ENCODE data around the gene SYPL1.

GRCh38 chr7:106120500-106120899 is 8.4 kb upstream of the SYPL1 start:
- TF ChIP-seq JUN (IDR thresholded peaks at IDR 0.05; ENCODE audit: borderline replicate concordance, insufficient read depth, insufficient read length, low read depth) (no peak), CTCF (IDR thresholded peaks at IDR 0.05; ENCODE audit: extremely low read depth in 1 of 2, insufficient read depth in 1 of 2, low read depth in 1 of 2, low read length in 2 of 2) (no peak), POLR2A (IDR thresholded peaks at IDR 0.05; ENCODE audit: low read depth, low read length) (no peak), POLR2AphosphoS5 (IDR thresholded peaks at IDR 0.05; ENCODE audit: insufficient read depth, low read depth, low read length) (no peak), GATA2 (IDR thresholded peaks at IDR 0.05; ENCODE audit: insufficient read depth, insufficient read length, low read depth, low read length) (no peak), MAX (IDR thresholded peaks at IDR 0.05; ENCODE audit: insufficient read depth, insufficient read length) (no peak), FOS (IDR thresholded peaks at IDR 0.05; ENCODE audit: borderline replicate concordance, insufficient read depth, low read length) (no peak)

All from endothelial cell of umbilical vein (primary cell).